HFFc6 (cell line): ENCODE data around the gene DALRD3. TPM values are rescaled to one million over a fixed set of nuclear protein-coding genes. Genes with fewer than 3 reads are reported as not detected.
A peak's percentile ranks its signal among the peaks of the same experiment; 100 is the strongest.

Experiments used
- DNase-seq: peaks from one replicate; pipeline ENCODE4 v3.0.0-alpha.2; 2018
- H3K27ac Mint-ChIP-seq: 2 replicates; pipeline ENCODE4 v1.8.0; 2020; ENCODE audit warnings: mild to moderate bottlenecking, mixed read lengths
- H3K27me3 Mint-ChIP-seq: 2 replicates; pipeline ENCODE4 v1.8.0; 2021; ENCODE audit warnings: mild to moderate bottlenecking, moderate library complexity, mixed read lengths; ENCODE audit not compliant: insufficient read depth
- H3K36me3 Mint-ChIP-seq: 2 replicates; pipeline ENCODE4 v1.8.0; 2021; ENCODE audit warnings: low read depth, mixed read lengths
- H3K4me1 Mint-ChIP-seq: 2 replicates; pipeline ENCODE4 v1.8.0; 2020; ENCODE audit warnings: low read depth, mixed read lengths
- H3K4me3 Mint-ChIP-seq: 2 replicates; pipeline ENCODE4 v1.8.0; 2020; ENCODE audit warnings: mild to moderate bottlenecking, moderate library complexity, mixed read lengths
- H3K9me3 Mint-ChIP-seq: 2 replicates; pipeline ENCODE4 v1.8.0; 2020; ENCODE audit warnings: mild to moderate bottlenecking, mixed read lengths
- total RNA-seq, 6 experiments: library from RNA; stranded (reverse); fragmentation: NEBNext Ultra II Directional; extraction: Animal tissue kit (Norgen Biotek cat#: 25700); gene quantifications; 2 replicates in 1 of 6; 3 replicates in 5 of 6; pipeline ENCODE4 v1.2.3, GENCODE V29; 2021
- TF ChIP-seq, protein P1 (sequence below): fragments of 200-600 bp; sonication (generic); IDR thresholded peaks from 2 replicates; pipeline ENCODE4 v1.5.0; 2021; ENCODE audit warnings: antibody characterized with exemption, mild to moderate bottlenecking

Gene DALRD3
- total RNA-seq, 6 experiments from 2014 or later, result 25.3 to 33.9 (median 29.5) TPM

DNA sequence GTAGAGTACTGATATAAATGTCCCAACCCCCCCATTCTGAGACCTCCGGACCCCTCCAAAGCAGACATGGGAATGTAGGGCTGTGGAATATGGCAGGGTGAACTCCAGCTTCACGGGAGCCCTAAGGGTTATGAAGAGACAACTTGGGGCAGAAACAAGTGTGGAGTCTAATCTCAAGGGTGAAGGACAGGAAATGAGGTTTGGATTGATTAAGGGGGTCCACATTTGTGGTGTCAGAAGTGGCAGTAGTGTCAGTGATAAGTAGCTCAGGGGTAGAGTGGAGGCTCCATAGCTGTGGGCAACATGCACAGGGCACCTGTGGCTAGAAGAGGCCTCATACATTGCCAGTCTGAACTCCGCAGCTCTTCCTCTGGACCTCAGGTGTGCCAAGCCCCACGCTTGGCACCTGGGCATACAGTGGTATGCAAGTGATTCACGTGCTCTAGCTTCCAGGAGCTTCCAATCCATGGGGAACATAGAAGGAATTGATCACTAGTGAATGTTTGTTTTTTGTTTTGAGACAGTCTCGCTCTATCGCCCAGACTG is 32.5 kb downstream of the DALRD3 start:
- Mint-ChIP-seq H3K4me3 (no peak overlapping the region), H3K36me3 (no peaks in the 10 kb centered on the region), H3K4me1 (peaks cover 26% of the 10 kb centered on the region), H3K9me3 (no peaks in the 10 kb centered on the region), H3K27me3 (peaks cover 9% of the 10 kb centered on the region), H3K27ac (no peak overlapping the region)
- TF ChIP-seq, protein P1, sequence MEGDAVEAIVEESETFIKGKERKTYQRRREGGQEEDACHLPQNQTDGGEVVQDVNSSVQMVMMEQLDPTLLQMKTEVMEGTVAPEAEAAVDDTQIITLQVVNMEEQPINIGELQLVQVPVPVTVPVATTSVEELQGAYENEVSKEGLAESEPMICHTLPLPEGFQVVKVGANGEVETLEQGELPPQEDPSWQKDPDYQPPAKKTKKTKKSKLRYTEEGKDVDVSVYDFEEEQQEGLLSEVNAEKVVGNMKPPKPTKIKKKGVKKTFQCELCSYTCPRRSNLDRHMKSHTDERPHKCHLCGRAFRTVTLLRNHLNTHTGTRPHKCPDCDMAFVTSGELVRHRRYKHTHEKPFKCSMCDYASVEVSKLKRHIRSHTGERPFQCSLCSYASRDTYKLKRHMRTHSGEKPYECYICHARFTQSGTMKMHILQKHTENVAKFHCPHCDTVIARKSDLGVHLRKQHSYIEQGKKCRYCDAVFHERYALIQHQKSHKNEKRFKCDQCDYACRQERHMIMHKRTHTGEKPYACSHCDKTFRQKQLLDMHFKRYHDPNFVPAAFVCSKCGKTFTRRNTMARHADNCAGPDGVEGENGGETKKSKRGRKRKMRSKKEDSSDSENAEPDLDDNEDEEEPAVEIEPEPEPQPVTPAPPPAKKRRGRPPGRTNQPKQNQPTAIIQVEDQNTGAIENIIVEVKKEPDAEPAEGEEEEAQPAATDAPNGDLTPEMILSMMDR, result no peak
- DNase-seq, result no peak

DNA sequence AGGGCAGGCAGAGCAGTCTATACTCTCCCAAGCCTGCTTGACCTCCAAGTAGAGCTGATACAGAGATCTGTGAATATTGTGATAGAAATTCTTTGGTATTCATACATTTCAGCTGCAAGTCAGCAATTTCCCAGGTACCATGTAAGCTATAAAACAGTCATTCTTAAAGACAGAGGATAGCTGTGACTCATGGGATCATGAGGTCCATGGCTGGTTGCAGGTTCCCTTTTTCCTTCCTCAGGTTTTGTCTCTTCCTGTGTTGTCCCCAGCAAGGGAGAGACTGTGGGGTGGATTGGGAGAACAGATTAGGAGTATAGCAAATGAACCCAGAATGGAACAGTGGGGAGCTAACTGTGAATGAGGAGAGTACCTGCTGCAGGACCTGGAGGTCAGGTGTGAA is 33.7 kb downstream of the DALRD3 start:
- Mint-ChIP-seq H3K4me3 (no peak overlapping the region), H3K9me3 (no peaks in the 10 kb centered on the region), H3K4me1 (peaks cover 25% of the 10 kb centered on the region), H3K27me3 (peaks cover 9% of the 10 kb centered on the region), H3K27ac (peak overlapping the region; percentile 53; the same call in 1 of the 2 replicates), H3K36me3 (no peaks in the 10 kb centered on the region)
- TF ChIP-seq, protein P1, result no peak
- no peak for DNase-seq

DNA sequence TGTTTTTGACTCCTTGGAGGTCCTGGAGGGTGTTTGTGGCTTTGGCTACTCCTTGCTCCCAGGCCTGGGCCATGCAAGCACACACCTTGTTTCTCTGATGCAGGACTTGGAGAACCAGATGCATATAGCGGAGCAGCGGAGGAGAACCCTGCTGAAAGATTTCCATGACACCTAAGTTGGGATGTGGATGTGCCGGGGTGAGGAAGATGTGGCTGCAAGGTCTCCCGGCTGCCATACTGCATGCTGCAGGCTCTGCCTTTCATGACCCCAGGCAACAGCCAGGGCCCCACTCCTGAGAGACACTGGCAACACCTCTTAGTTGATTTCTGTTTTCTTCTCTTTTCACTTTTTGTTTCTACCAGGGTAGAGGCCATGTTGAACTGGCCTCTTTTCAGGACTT is 35.3 kb downstream of the DALRD3 start:
- DNase-seq, result no peak
- peaks cover 5% of the 10 kb centered on the region for H3K27me3 Mint-ChIP-seq
- no peaks in the 10 kb centered on the region for H3K36me3 Mint-ChIP-seq
- no peaks in the 10 kb centered on the region for H3K9me3 Mint-ChIP-seq
- peaks cover 14% of the 10 kb centered on the region for H3K4me1 Mint-ChIP-seq
- no peak overlapping the region for H3K27ac Mint-ChIP-seq
- TF ChIP-seq, protein P1, result no peak
- no peak overlapping the region for H3K4me3 Mint-ChIP-seq

DNA sequence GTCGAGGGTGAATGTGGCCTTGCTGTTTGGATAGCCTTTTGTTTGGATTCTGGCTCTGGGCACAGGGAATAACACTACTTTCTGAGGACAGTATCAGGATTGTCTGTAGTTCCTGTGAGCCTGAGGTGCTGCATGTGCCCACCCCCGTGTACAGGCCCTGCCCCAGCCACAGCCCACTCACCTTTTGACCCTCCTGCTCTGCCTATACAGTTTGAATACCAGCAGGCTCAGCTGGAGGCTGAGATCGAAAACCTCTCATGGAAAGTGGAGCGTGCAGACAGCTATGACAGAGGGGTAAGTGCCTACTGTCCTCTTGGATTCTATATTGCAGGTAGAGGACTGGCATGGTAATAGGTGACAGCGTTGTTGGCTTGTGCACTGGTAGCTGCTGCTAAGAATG is 35.7 kb downstream of the DALRD3 start:
- TF ChIP-seq, protein P1, result no peak
- H3K27me3 Mint-ChIP-seq, result peaks cover 4% of the 10 kb centered on the region
- no peak for DNase-seq
- no peaks in the 10 kb centered on the region for H3K9me3 Mint-ChIP-seq
- no peak overlapping the region for H3K27ac Mint-ChIP-seq
- H3K4me1 Mint-ChIP-seq, result peaks cover 10% of the 10 kb centered on the region
- no peak overlapping the region for H3K4me3 Mint-ChIP-seq
- H3K36me3 Mint-ChIP-seq, result no peaks in the 10 kb centered on the region

DNA sequence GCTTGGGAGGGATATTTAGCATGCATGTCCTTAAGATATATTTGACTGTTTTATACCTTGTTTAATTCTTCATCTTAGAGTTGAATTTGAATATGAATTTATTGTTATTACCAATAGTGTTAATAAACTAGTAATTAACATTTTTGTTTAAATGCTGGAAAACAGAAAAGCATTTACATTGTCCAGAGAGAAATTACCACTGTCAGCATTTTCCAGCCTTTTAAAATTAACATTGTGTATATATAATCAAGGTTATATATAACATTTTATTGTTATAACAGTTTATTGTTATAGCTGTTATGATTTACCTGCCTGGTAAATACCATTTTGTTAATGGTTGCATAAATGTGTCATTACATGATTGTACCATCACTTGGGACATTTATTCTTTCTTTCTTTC is 36.4 kb downstream of the DALRD3 start:
- H3K27ac Mint-ChIP-seq, result no peak overlapping the region
- DNase-seq, result no peak
- H3K9me3 Mint-ChIP-seq, result no peaks in the 10 kb centered on the region
- no peaks in the 10 kb centered on the region for H3K36me3 Mint-ChIP-seq
- TF ChIP-seq, protein P1, result no peak
- H3K27me3 Mint-ChIP-seq, result peaks cover 4% of the 10 kb centered on the region
- H3K4me1 Mint-ChIP-seq, result peaks cover 9% of the 10 kb centered on the region; the same call in 1 of the 2 replicates
- H3K4me3 Mint-ChIP-seq, result no peak overlapping the region
